Sigmoid colon (tissue), 4 donors: ENCODE results near the gene UFD1.

ENCODE experiments used
- CTCF ChIP-seq, 4 experiments: fragments of 450-650 bp in 3 of 4; fragments of 200-600 bp in 1 of 4; IDR thresholded peaks; one replicate each; pipeline ENCODE4 v1.5.1; 2016 to 2019; ENCODE audit warnings: antibody characterized with exemption in 4 of 4, mild to moderate bottlenecking in 3 of 4, moderate library complexity in 2 of 4
- EP300 ChIP-seq, 4 donors: sonication (generic); formaldehyde crosslinking; IDR thresholded peaks; one replicate each; pipeline ENCODE4 v1.6.1; 2017; ENCODE audit warnings: antibody characterized with exemption in 4 of 4
- POLR2A ChIP-seq, 2 donors: fragments of 450-650 bp; IDR thresholded peaks; one replicate each; pipeline ENCODE4 v1.6.1; 2016; ENCODE audit warnings: antibody characterized with exemption in 2 of 2, mild to moderate bottlenecking in 2 of 2, moderate library complexity in 2 of 2

GRCh38 chr22:19494001-19494560 is 15.1 kb upstream of the UFD1 start:
- no peak for TF ChIP-seq CTCF (IDR thresholded peaks at IDR 0.05)
- TF ChIP-seq POLR2A (IDR thresholded peaks at IDR 0.05): no peak
- TF ChIP-seq EP300 (IDR thresholded peaks at IDR 0.05): no peak
